Astrocyte of the cerebellum (primary cell): ENCODE measurements around the gene DIP2A.

Experiments used
- DNase-seq: peaks from one replicate; pipeline ENCODE4 v3.0.0-alpha.2; 2011; ENCODE audit warnings: low read depth
- H3K4me3 ChIP-seq: 2 replicates; pipeline ENCODE4 v1.5.1; 2011; ENCODE audit warnings: mild to moderate bottlenecking, low read depth, low read length, moderate library complexity
- CTCF ChIP-seq: IDR thresholded peaks from 2 replicates; pipeline ENCODE4 v1.5.1; 2012; ENCODE audit warnings: low read length, low read depth, moderate library complexity, mild to moderate bottlenecking; ENCODE audit errors: missing control alignments
- in situ Hi-C: cut with HindIII; loops from 2 replicates; pipeline ENCODE4 v1.10.0; 2017; ENCODE audit warnings: low sequenced_read_pairs

DIP2A gene

GRCh38 chr21:46478910-46479309 lies 20.2 kb downstream of the DIP2A start:
- in situ Hi-C loops = no loop called here
- no peak for TF ChIP-seq CTCF
- no peak overlapping the region for H3K4me3 ChIP-seq
- no peak for DNase-seq

GRCh38 chr21:46480466-46480865 lies 21.8 kb downstream of the DIP2A start:
- no peak for DNase-seq
- no peak overlapping the region for H3K4me3 ChIP-seq
- no peak for TF ChIP-seq CTCF
- in situ Hi-C loops = no loop called here

DNA sequence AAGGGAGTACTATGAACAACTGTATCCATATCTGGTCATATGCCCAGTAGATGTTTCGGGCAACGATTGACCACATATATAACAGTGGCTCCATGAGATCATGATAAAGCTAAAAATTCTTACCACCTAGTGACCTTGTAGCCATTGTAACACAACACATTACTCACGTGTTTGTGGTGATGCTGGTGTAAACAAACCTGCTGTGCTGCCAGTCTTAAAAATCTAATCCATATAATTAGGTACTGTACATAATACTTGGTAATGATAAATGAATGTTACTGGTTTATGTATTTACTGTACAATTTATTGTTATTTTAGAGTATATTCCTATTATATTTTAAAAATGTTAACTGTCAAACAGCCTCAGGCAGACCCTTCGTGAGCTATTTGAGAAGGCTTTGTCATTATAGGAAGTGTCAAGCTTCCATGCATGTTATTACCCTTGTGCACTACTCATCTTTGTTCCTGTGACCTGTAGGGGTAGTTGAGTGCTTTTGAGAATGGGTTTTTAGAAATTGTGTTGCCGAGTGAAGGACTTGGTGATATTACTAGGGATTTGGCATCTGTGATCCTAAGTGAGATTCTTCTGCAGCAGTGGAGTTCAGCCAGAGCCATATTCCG lies 23.6 kb downstream of the DIP2A start:
- no peak for DNase-seq
- no peak overlapping the region for H3K4me3 ChIP-seq
- in situ Hi-C loops = no loop called here
- TF ChIP-seq CTCF = no peak

DNA sequence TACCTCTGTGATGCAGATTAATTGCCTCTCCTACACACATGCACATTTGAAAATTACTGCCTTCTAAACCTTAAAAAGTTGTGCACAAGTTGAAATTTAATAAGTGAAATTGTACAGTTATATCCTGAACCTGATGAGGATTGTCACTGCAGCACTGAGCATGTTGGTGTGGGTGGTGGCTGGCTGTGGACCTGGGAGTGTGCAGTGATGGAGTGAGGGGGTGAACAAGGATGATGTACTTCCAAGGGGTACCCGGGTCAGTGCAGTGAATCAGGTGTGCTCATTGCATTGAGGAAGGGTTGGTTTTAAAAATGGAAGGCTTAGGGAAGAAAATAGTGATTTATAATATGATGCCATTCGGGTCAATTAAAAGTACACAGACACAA lies 24.1 kb downstream of the DIP2A start:
- no peak for TF ChIP-seq CTCF
- DNase-seq = no peak
- in situ Hi-C loops = no loop called here
- no peak overlapping the region for H3K4me3 ChIP-seq

DNA sequence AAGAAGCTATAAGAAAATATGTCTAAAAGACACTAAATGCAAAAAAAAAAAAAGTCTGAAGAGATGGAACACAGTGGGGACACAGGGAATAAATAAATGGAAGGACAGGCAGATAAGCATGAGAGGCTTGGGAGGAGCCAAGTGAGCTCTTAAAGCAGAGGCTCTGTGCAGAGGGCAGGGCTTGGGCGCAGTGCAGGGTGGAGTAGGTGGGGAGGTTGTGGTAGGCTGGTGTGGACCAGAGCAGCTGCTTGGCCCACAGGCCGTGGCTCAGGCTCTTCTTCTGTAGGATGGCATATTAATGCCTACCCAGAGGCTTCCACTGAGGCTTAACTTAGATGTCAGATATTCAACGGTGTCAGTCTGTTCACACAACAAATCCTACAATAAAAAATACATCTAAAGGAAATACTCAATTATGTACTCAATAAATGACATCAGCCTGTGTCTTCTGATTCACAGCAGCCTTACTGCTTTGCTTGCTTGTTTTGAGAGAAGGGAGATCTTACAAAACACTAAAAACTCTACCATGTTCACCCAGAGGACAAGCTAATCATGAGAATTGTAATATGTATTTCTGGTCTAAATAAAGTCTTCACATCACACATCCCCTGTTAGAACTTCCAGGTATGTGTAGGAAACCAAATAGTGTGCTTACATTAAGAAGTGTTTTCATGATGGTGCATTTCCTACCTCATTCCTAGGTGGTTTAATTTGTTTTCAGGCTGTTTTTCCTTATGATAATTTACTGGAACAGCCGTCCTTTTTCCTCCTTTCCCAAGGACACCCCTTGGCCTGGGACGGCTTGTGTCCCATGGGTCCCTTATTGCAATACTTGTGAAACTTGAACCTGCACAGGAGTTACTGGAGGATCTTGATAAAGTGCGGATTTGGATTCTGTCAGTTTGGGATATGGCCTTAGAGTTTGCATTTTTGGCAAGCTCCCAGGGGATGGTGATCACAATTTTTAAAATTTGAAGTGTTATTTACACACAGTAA lies 24.9 kb downstream of the DIP2A start:
- in situ Hi-C loops = no loop called here
- no peak for DNase-seq
- no peak for TF ChIP-seq CTCF
- no peak overlapping the region for H3K4me3 ChIP-seq

DNA sequence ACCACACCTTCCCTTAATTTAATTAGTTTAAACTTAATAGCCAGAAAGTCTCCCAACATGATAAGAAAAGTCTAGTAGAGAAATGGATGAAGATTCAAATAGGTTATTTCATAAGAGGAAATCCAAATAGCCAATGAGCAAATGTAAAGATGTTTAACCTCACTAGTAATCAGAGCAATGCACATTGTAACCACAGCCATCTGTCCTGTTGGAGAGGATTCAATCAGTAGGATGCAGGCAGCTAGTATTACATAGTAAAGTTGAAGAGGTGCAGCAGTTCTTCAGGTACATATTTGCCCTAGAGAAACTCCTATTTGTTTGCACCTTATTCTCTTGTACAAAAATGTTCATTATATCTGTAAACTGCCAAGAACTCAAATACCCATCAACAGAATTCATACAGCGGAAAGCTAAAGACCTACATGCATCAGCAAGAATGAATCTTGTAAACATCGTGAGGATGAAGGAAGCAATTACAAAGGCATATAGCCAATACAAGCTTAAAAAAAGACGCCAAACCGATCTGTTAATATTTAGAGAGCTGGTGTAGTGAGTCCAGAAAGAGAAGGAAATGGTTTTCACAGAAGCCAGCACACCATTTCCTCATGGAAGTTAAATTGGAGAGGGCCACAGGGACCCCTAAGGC lies 27.9 kb downstream of the DIP2A start:
- in situ Hi-C loops = no loop called here
- DNase-seq = no peak
- no peak overlapping the region for H3K4me3 ChIP-seq
- TF ChIP-seq CTCF = no peak
